Body of pancreas (tissue), 4 donors: Measurements from ENCODE around the gene FABP1. TPM values are rescaled to one million over a fixed set of nuclear protein-coding genes. Genes with fewer than 3 reads are reported as not detected.

Experiments used
- ATAC-seq: fragments of 150-250 bp; one replicate; pipeline ENCODE4 v1.9.1; 2016
- DNase-seq, 4 donors: peaks; one replicate each; pipeline ENCODE4 v3.0.0-alpha.2; 2019
- H3K27ac ChIP-seq, 4 donors: fragments of 200-600 bp; sonication (generic); 1 replicate in 3 of 4; 2 replicates in 1 of 4; pipeline versions ENCODE4 v1.5.1 to v1.6.1; 2016 to 2019; ENCODE audit warnings: mild to moderate bottlenecking in 1 of 4, mixed read lengths in 1 of 4, moderate library complexity in 1 of 4
- H3K27me3 ChIP-seq, 2 donors: fragments of 200-600 bp; sonication (generic); one replicate each; pipeline ENCODE4 v1.6.0; 2016; ENCODE audit warnings: mild to moderate bottlenecking in 1 of 2
- H3K36me3 ChIP-seq, 2 donors: fragments of 200-600 bp; sonication (generic); replicated peaks in 1 of 2; 2 replicates each; pipeline ENCODE4 v1.5.1; 2016; ENCODE audit warnings: low read depth in 2 of 2; ENCODE audit not compliant: insufficient read depth in 1 of 2
- H3K4me1 ChIP-seq: fragments of 200-600 bp; sonication (generic); one replicate; pipeline ENCODE4 v1.6.0; 2016
- H3K4me3 ChIP-seq, 2 donors: fragments of 200-600 bp; sonication (generic); 1 replicate in 1 of 2; 2 replicates in 1 of 2; pipeline ENCODE4 v1.5.1; 2016 to 2019
- H3K9me3 ChIP-seq, 3 donors: fragments of 200-600 bp; sonication (generic); 1 replicate in 2 of 3; 2 replicates in 1 of 3; pipeline ENCODE4 v1.5.1; 2016
- CTCF ChIP-seq, 7 experiments: fragments of 450-650 bp in 4 of 7; fragments of 200-600 bp in 3 of 7; sonication (generic) in 3 of 7; IDR thresholded peaks; one replicate each; pipeline ENCODE4 v1.5.1; 2016 to 2019; ENCODE audit warnings: antibody characterized with exemption in 7 of 7
- POLR2A ChIP-seq, 3 donors: fragments of 450-650 bp; IDR thresholded peaks; one replicate each; pipeline ENCODE4 v1.6.1; 2016; ENCODE audit warnings: antibody characterized with exemption in 3 of 3, mild to moderate bottlenecking in 2 of 3
- WGBS, 2 donors: methylation state at CpG; one replicate each; pipeline ENCODE4 v1.1.5; 2017; 5-methylcytosine and 5-hydroxymethylcytosine counted together
- intact Hi-C: fragments of 100-400 bp; cut with DNase I; formaldehyde crosslinking; loops from one replicate; pipeline ENCODE4 v1.15.1; 2023
- total RNA-seq, 2 donors: library from RNA; depleted of rRNA; stranded (reverse); fragments of >200 nt; gene quantifications; one replicate each; pipeline ENCODE4 v1.1.0, GENCODE V29; 2016

FABP1 gene
- total RNA-seq, 2 donors from 2014 or later = not detected

DNA sequence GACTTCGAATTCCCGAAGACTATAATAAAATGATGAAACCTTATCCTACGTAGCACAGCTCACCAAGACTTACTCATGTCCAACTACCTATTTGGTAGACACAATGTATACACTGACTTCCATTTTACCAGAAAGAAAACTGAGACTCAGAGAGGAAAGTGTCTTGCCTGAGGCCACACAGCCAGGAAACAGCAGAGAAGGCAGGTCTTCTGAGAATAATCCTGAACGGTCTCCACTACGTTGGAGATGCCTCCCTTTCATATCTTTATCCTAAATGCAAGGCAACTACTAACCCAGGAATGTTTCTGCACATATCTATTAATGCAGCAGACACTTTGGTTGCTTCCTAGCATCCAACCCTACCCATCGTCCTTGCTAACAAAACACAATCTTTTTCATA, 11.9 kb upstream of the FABP1 start:
- DNase-seq (no peak), ATAC-seq (no peak)
- intact Hi-C loops = no loop called here
- H3K9me3 ChIP-seq = no peaks in the 10 kb centered on the region
- H3K4me1 ChIP-seq = no peaks in the 10 kb centered on the region
- no peak overlapping the region for H3K27ac ChIP-seq
- H3K27me3 ChIP-seq = no peaks in the 10 kb centered on the region
- 64 to 76% methylated on average over 6 of the region's 6 CpGs for WGBS, 2 donors
- no peak overlapping the region for H3K4me3 ChIP-seq
- no peaks in the 10 kb centered on the region for H3K36me3 ChIP-seq
- no peak for TF ChIP-seq POLR2A (IDR thresholded peaks at IDR 0.05)
- TF ChIP-seq CTCF (IDR thresholded peaks at IDR 0.05) = no peak

DNA sequence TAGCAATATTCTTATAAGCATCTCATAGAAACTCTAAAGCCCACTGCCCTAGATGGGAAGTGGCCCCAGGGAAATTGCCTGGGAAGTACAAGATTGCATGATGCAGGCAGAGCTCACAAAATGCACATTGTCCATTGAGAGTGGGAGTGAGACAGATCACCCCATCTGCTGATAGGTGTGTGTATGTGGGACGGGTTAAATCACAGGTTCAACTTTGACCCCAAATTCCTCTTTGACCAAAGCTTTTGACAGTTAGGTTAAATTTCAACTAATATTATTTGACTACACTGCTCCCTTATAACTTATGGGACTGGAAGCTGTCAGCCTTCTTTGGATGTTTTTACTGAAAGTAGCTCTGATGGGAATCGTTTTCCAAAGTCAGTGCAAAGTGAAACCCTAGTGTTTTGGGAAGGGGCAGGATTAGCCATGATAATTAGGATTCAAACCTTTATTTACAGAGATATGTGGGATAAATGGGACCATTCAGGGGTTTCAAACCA, 11.4 kb upstream of the FABP1 start:
- no peak for DNase-seq
- Histone ChIP-seq H3K4me3 (no peak overlapping the region), H3K27ac (no peak overlapping the region), H3K4me1 (no peaks in the 10 kb centered on the region), H3K36me3 (no peaks in the 10 kb centered on the region), H3K9me3 (no peaks in the 10 kb centered on the region), H3K27me3 (no peaks in the 10 kb centered on the region)
- WGBS, 2 donors = 19% methylated on average over 2 of the region's 2 CpGs
- no peak for TF ChIP-seq POLR2A (IDR thresholded peaks at IDR 0.05)
- TF ChIP-seq CTCF (IDR thresholded peaks at IDR 0.05) = no peak
- ATAC-seq = no peak
- intact Hi-C loops = no loop called here

GRCh38 chr2:88137833-88138232, 10.0 kb upstream of the FABP1 start:
- ATAC-seq (no peak), DNase-seq (no peak)
- Histone ChIP-seq H3K9me3 (no peaks in the 10 kb centered on the region), H3K4me1 (no peaks in the 10 kb centered on the region), H3K27ac (no peak overlapping the region), H3K36me3 (no peaks in the 10 kb centered on the region), H3K4me3 (no peak overlapping the region), H3K27me3 (no peaks in the 10 kb centered on the region)
- intact Hi-C loops = no loop called here
- no peak for TF ChIP-seq CTCF (IDR thresholded peaks at IDR 0.05)
- no peak for TF ChIP-seq POLR2A (IDR thresholded peaks at IDR 0.05)
- WGBS, 2 donors = 90% methylated on average over 4 of the region's 4 CpGs

GRCh38 chr2:88136817-88137216, 9.0 kb upstream of the FABP1 start:
- Histone ChIP-seq H3K4me1 (no peaks in the 10 kb centered on the region), H3K4me3 (no peak overlapping the region), H3K27ac (no peak overlapping the region), H3K9me3 (no peaks in the 10 kb centered on the region), H3K36me3 (no peaks in the 10 kb centered on the region), H3K27me3 (no peaks in the 10 kb centered on the region)
- DNase-seq = no peak
- intact Hi-C loops = no loop called here
- TF ChIP-seq POLR2A (IDR thresholded peaks at IDR 0.05) (no peak), CTCF (IDR thresholded peaks at IDR 0.05) (no peak)
- no peak for ATAC-seq
- 46 to 59% methylated on average over 4 of the region's 4 CpGs for WGBS, 2 donors

GRCh38 chr2:88133875-88134274, 6.0 kb upstream of the FABP1 start:
- Histone ChIP-seq H3K27me3 (no peaks in the 10 kb centered on the region), H3K4me3 (no peak overlapping the region), H3K27ac (no peak overlapping the region), H3K36me3 (no peaks in the 10 kb centered on the region), H3K4me1 (no peaks in the 10 kb centered on the region), H3K9me3 (no peaks in the 10 kb centered on the region)
- TF ChIP-seq CTCF (IDR thresholded peaks at IDR 0.05) (no peak), POLR2A (IDR thresholded peaks at IDR 0.05) (no peak)
- ATAC-seq = no peak
- intact Hi-C loops = no loop called here
- WGBS, 2 donors = 62 to 77% methylated on average over 3 of the region's 3 CpGs
- no peak for DNase-seq
